ENCODE measurements around the gene TMEM26.
"Not testable (repeated sequence)": the region's sequence is repeated elsewhere in the genome, so short reads cannot be mapped to it uniquely, and the experiment has no call there.

TMEM26 gene

DNA sequence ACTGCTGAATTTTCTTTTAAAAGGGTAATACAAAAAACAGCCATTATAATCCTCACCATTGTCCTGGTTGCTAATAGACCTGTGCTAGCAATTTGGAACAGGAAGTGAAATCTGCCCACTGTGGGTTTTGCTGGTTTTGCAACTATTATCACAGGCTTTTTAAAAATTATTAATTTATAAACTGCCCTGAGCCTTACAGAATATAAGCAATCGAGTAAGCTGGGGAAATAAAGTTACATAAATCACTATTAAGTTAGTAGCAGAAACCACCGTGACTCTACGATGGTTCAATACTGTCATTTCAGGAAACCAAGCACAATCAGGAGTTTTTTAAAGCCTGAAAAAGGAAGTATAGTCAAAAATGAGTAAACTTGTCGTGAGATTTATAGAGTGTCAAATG lies 62.3 kb downstream of the TMEM26 start:
- Histone ChIP-seq H3K27ac (no peak overlapping the region), H3K4me3 (no peak overlapping the region)
- DNase-seq (ENCODE audit: low spot score), result no peak
- TF ChIP-seq, protein P1, sequence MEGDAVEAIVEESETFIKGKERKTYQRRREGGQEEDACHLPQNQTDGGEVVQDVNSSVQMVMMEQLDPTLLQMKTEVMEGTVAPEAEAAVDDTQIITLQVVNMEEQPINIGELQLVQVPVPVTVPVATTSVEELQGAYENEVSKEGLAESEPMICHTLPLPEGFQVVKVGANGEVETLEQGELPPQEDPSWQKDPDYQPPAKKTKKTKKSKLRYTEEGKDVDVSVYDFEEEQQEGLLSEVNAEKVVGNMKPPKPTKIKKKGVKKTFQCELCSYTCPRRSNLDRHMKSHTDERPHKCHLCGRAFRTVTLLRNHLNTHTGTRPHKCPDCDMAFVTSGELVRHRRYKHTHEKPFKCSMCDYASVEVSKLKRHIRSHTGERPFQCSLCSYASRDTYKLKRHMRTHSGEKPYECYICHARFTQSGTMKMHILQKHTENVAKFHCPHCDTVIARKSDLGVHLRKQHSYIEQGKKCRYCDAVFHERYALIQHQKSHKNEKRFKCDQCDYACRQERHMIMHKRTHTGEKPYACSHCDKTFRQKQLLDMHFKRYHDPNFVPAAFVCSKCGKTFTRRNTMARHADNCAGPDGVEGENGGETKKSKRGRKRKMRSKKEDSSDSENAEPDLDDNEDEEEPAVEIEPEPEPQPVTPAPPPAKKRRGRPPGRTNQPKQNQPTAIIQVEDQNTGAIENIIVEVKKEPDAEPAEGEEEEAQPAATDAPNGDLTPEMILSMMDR (IDR thresholded peaks at IDR 0.05), result no peak

DNA sequence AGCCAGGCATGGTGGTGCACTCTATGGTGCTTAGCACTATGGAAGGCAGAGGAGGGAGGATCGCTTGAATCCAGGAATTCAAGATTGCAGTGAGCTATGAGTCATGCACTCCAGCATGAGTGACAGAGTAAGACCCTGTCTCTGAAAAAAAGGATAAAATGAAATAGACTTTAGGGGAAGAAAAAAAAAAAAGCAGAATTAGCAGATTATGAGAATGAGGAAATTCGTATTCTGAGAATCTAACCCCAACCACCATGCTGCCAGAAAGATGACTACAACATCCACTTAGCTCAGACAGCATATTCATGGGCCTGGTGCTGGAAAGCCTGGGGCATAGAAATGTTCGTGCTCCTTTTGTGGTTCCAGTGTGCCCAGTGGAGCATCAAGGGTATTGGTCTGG lies 63.3 kb downstream of the TMEM26 start:
- no peak for DNase-seq (ENCODE audit: low spot score)
- no peak overlapping the region for H3K27ac ChIP-seq
- no peak overlapping the region for H3K4me3 ChIP-seq
- TF ChIP-seq, protein P1 (IDR thresholded peaks at IDR 0.05), result no peak

DNA sequence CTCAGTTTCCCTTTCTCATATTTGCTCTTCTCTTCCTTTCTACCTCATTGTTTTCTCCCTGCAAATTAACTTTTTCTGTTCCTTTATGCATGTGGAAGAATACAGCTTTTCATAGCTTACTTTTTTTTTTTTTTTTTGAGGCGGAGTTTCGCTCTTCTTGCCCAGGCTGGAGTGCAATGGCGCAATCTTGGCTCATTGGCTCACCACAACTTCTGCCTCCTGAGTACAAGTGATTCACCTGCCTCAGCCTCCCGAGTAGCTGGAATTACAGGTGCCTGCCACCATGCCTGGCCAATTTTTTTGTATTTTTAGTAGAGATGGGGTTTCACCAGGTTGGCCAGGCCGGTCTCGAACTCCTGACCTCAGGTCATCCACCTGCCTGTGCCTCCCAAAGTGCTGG lies 64.2 kb downstream of the TMEM26 start:
- not testable (repeated sequence) for DNase-seq (ENCODE audit: low spot score); H3K27ac ChIP-seq; H3K4me3 ChIP-seq

DNA sequence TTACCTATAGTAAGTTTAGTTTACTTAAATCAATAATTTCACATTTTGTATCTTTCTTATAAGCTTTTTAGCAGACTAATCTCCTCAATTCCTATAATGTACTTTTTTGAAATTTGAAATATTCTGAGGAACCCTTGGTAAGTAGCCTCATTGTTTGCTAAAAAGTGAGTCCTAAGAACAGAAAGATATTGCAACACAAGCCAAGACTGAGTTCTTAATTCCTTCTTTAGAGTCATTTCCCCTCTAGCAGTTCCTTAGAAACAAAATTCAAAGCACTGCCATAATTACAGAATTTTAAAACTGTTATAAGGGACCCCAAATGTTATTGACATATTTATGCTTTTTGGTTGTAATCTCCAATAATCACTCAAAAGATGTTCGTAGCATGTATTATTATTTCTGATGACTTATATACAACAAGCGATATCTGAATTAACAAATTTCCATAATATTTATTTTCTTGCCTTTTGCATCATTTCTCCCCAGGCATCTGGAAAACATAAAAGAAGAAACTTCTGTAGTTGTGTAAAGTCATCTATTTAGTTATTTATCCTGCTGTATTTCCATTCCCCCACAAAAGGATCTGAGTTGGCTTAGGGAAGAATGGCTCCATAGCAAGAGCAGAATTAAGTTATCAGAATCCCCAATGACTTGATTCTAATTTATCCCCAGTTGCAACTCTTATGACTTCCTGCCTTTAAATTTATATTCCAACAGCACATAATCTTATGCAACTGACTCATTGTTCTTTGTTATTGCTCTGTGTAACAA lies 67.8 kb downstream of the TMEM26 start:
- DNase-seq (ENCODE audit: low spot score), result no peak
- H3K27ac ChIP-seq, result no peak overlapping the region
- TF ChIP-seq, protein P1 (IDR thresholded peaks at IDR 0.05), result no peak
- no peak overlapping the region for H3K4me3 ChIP-seq

DNA sequence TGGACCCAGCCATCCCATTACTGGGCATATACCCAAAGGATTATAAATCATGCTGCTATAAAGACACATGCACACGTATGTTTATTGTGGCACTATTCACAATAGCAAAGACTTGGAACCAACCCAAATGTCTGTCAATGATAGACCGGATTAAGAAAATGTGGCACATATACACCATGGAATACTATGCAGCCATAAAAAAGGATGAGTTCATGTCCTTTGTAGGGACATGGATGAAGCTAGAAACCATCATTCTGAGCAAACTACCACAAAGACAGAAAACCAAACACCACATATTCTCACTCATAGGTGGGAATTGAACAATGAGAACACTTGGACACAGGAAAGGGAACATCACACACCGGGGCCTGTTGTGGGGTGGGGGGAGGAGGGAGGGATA lies 72.0 kb downstream of the TMEM26 start:
- not testable (repeated sequence) for H3K4me3 ChIP-seq

DNA sequence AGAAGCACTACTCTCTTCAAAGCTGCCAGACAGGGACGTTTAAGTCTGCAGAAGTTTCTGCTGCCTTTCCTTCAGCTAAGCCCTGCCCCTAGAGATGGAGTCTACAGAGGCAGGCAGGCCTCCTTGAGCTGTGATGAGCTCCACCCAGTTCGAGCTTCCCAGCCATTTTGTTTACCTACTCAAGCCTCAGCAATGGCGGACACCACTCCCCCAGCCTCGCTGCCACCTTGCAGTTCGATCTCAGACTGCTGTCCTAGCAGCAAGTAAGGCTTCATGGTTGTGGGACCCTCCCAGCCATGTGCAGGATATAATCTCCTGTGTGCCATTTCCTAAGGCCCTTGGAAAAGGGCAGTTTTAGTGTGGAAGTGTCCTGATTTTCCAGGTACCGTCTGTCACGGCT lies 74.3 kb downstream of the TMEM26 start:
- no peak for DNase-seq (ENCODE audit: low spot score)
- H3K4me3 ChIP-seq, result no peak overlapping the region
- TF ChIP-seq, protein P1 (IDR thresholded peaks at IDR 0.05), result no peak
- no peak overlapping the region for H3K27ac ChIP-seq

More for the DNA sequence above, 72.0 kb downstream of the TMEM26 start:
- H3K27ac ChIP-seq; DNase-seq (ENCODE audit: low spot score): not testable (repeated sequence)

DNA sequence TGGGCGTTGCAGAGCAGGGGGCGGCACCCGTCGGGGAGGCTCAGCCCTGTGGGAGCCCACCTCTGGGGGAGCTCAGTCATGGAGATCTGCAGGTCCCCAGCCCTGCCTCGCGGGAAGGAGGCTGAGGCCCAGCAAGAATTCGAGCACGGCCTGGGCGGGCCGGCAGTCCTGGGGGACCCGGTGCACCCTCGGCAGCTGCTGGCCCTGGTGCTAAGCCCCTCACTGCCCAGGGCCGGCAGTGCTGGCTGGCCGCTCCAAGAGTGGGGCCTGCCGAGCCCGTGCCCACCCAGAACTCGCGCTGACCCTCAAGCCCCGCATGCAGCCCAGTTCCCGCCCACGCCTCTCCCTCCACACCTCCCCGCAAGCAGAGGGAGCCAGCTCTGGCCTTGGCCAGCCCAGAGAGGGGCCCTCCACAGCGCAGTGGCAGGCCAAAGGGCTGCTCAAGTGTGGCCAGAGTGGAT lies 76.2 kb downstream of the TMEM26 start:
- Histone ChIP-seq H3K27ac (no peak overlapping the region), H3K4me3 (no peak overlapping the region)
- DNase-seq (ENCODE audit: low spot score), result no peak
- TF ChIP-seq, protein P1 (IDR thresholded peaks at IDR 0.05), result no peak

DNA sequence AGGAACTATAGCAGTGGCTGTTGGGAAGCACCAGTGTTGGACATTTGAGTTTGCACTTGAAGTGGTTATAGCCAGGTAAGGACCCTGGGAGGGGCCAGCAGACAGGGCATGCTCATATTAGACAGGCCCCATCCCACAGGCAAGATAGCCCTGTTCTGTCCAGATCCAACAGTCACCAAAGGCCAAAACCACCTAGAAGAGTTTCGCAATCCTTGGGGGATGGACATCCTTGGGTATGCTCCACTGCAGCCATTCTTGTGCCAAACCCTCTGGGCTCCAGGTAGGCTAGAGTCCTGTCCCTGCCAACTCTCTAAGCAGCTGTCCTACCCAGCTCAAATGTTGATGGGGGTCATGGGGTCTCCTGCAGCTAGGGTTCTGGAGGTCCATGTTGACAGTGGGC lies 76.8 kb downstream of the TMEM26 start:
- DNase-seq (ENCODE audit: low spot score), result no peak
- TF ChIP-seq, protein P1 (IDR thresholded peaks at IDR 0.05), result no peak
- H3K27ac ChIP-seq, result no peak overlapping the region
- no peak overlapping the region for H3K4me3 ChIP-seq

Data from coronary artery (tissue), 2 donors.